GM12878 (cell line): ENCODE measurements around the gene GPN2. TPM values are rescaled to one million over a fixed set of nuclear protein-coding genes. Genes with fewer than 3 reads are reported as not detected.

ENCODE experiments used
- ATAC-seq: fragments of 200-7000 bp; cut with Tn5 transposase; 3 replicates; pipeline ENCODE4 v1.9.1; 2020; ENCODE audit warnings: mild to moderate bottlenecking, moderate library complexity
- BruUV-seq: library from RNA; stranded (reverse); fragments of 400-500 nt; replicated peaks from 2 replicates; lab custom pipeline; 2021; lab: Mats Ljungman, UMichigan
- CTCF ChIA-PET: fragments of 300-600 bp; sonication (Branson Sonifier 250); formaldehyde crosslinking; extraction: SDS; loops from one replicate; lab custom pipeline; 2021; ENCODE audit warnings: inconsistent platforms; lab: Yijun Ruan, JAX
- POLR2A ChIA-PET: fragments of 350-600 bp; formaldehyde crosslinking; extraction: SDS; loops from one replicate; lab custom pipeline; 2021; ENCODE audit warnings: inconsistent platforms; lab: Charles Lee
- RAD21 ChIA-PET: fragments of 300-600 bp; sonication (Branson Sonifier 250); formaldehyde crosslinking; loops from one replicate; lab custom pipeline; 2023; ENCODE audit warnings: antibody characterized with exemption; ENCODE audit not compliant: unreplicated experiment; lab: Charles Lee
- SMC1A ChIA-PET: fragments of 300-600 bp; sonication (Branson Sonifier 250); formaldehyde crosslinking; loops from one replicate; lab custom pipeline; 2023; ENCODE audit not compliant: unreplicated experiment, uncharacterized antibody; lab: Charles Lee
- DNase-seq: peaks from one replicate; pipeline ENCODE4 v3.0.0-alpha.2; 2011; ENCODE audit warnings: low read depth, low spot score
- FAIRE-seq: peaks from 3 replicates; lab custom pipeline; 2011; peaks lifted over from hg19 to GRCh38; lab: Jason Lieb, UNC
- H2AFZ ChIP-seq: 2 replicates; pipeline ENCODE4 v1.6.0; 2011; ENCODE audit warnings: low read depth, low read length, control low read depth; ENCODE audit not compliant: control insufficient read depth
- H3K27ac ChIP-seq: 2 replicates; pipeline ENCODE4 v1.5.1; 2011; ENCODE audit warnings: control low read depth; ENCODE audit not compliant: control insufficient read depth, insufficient read depth
- H3K27me3 ChIP-seq, 2 experiments: replicated peaks in 1 of 2; 2 replicates each; pipeline versions ENCODE4 v1.6.0 to v1.6.1; 2011; ENCODE audit warnings: low read length in 1 of 2; ENCODE audit not compliant: control insufficient read depth in 2 of 2, insufficient read depth in 2 of 2
- H3K36me3 ChIP-seq, 2 experiments: 2 replicates each; pipeline ENCODE4 v1.5.1; 2011; ENCODE audit warnings: low read length in 1 of 2; ENCODE audit not compliant: control insufficient read depth in 2 of 2, insufficient read depth in 2 of 2
- H3K4me1 ChIP-seq: 2 replicates; pipeline ENCODE4 v1.6.1; 2011; ENCODE audit warnings: mild to moderate bottlenecking, low read length, moderate library complexity, mixed read lengths; ENCODE audit not compliant: control insufficient read depth, insufficient read depth
- H3K4me2 ChIP-seq: 2 replicates; pipeline ENCODE4 v1.6.0; 2011; ENCODE audit warnings: control low read depth; ENCODE audit not compliant: control insufficient read depth, insufficient read depth
- H3K4me3 ChIP-seq: fragments of 200-600 bp; sonication (generic); 2 replicates; pipeline ENCODE4 v1.5.1; 2016
- H3K79me2 ChIP-seq: 2 replicates; pipeline ENCODE4 v1.6.0; 2011; ENCODE audit warnings: low read length; ENCODE audit not compliant: control insufficient read depth, insufficient read depth
- H3K9ac ChIP-seq: 2 replicates; pipeline ENCODE4 v1.8.0; 2011; ENCODE audit warnings: low read length, control low read depth, mixed read lengths; ENCODE audit not compliant: control insufficient read depth, insufficient read depth
- H3K9me3 ChIP-seq: replicated peaks from 3 replicates; pipeline ENCODE4 v1.5.1; 2011; ENCODE audit warnings: mild to moderate bottlenecking, low read length; ENCODE audit not compliant: control insufficient read depth, insufficient read depth
- H4K20me1 ChIP-seq: 2 replicates; pipeline ENCODE4 v1.6.0; 2011; ENCODE audit not compliant: control insufficient read depth, insufficient read depth
- CUX1 ChIP-seq: IDR thresholded peaks from 2 replicates; pipeline ENCODE4 v1.6.1; 2012; ENCODE audit warnings: improper control_type of control experiment, low read depth, low read length; ENCODE audit not compliant: insufficient replicate concordance
- HDGF ChIP-seq: fragments of 450-650 bp; IDR thresholded peaks from 2 replicates; pipeline ENCODE4 v1.6.1; 2016; ENCODE audit warnings: antibody characterized with exemption
- MLLT1 ChIP-seq: fragments of 450-650 bp; IDR thresholded peaks from 2 replicates; pipeline ENCODE4 v1.6.1; 2016; ENCODE audit warnings: mild to moderate bottlenecking
- MYC ChIP-seq: IDR thresholded peaks from 2 replicates; pipeline ENCODE4 v1.6.1; 2011; ENCODE audit warnings: mild to moderate bottlenecking, low read length, moderate library complexity, inconsistent platforms; ENCODE audit not compliant: insufficient read depth, insufficient replicate concordance, insufficient read length, severe bottlenecking
- NR2F1 ChIP-seq: fragments of 450-650 bp; conservative IDR thresholded peaks from 2 replicates; pipeline ENCODE4 v1.6.1; 2017; ENCODE audit warnings: mild to moderate bottlenecking
- POLR2AphosphoS5 ChIP-seq: IDR thresholded peaks from 2 replicates; pipeline ENCODE4 v1.6.1; 2011; ENCODE audit warnings: mild to moderate bottlenecking, low read length, inconsistent platforms
- RAD51 ChIP-seq: fragments of 450-650 bp; IDR thresholded peaks from 2 replicates; pipeline ENCODE4 v1.6.1; 2016; ENCODE audit warnings: moderate library complexity, mild to moderate bottlenecking, inconsistent platforms
- ZBTB4 ChIP-seq: fragments of 450-650 bp; formaldehyde crosslinking; IDR thresholded peaks from 2 replicates; pipeline ENCODE4 v1.4.0; 2022; ENCODE audit warnings: mild to moderate bottlenecking, moderate library complexity
- WGBS: methylation state at CpG from one replicate; pipeline ENCODE4 v1.1.6; 2016; ENCODE audit warnings: low lambda C conversion rate; ENCODE audit not compliant: insufficient replicate concordance, insufficient coverage; ENCODE audit errors: missing lambda C conversion rate; 5-methylcytosine and 5-hydroxymethylcytosine counted together
- in situ Hi-C: fragments of 300-500 bp; cut with MboI; formaldehyde crosslinking; loops from 9 replicates; pipeline ENCODE4 v1.14.3; 2018; ENCODE audit warnings: mixed read lengths
- intact Hi-C: fragments of 100-400 bp; cut with micrococcal nuclease; formaldehyde crosslinking; loops from one replicate; pipeline ENCODE4 v1.14.2; 2022; ENCODE audit not compliant: unreplicated experiment
- polyA plus RNA-seq, 11 experiments: library from polyadenylated mRNA; depleted of rRNA in 4 of 11; unstranded in 6 of 11; stranded (reverse) in 5 of 11; fragments of >200 nt; fragmentation: Nextera tagmentation in 4 of 11; fragmentation: Illumina TruSeq in 1 of 11; extraction: Ambion mirVana in 4 of 11; extraction: Trizol in 1 of 11; gene quantifications; 1 replicate in 1 of 11; 2 replicates in 10 of 11; pipeline versions ENCODE4 v1.2.1 to v1.2.3, GENCODE V29; 2011 to 2016; ENCODE audit warnings: inconsistent platforms in 2 of 11, missing spikeins in 2 of 11, low read depth in 1 of 11
- total RNA-seq, 4 experiments: library from RNA; depleted of rRNA in 3 of 4; stranded (reverse); fragments of >200 nt in 3 of 4; fragmentation: Illumina TruSeq in 1 of 4; extraction: Trizol in 1 of 4; gene quantifications; 2 replicates each; pipeline versions ENCODE4 v1.2.1 to v1.2.3, GENCODE V29; 2013 to 2021
- TF ChIP-seq, protein P1 (sequence below): IDR thresholded peaks from 2 replicates; pipeline ENCODE4 v1.6.1; 2011; ENCODE audit warnings: borderline replicate concordance, low read depth, mild to moderate bottlenecking, moderate library complexity, low read length; ENCODE audit not compliant: insufficient read depth, poor library complexity, severe bottlenecking

GPN2 gene
- total and polyA plus RNA-seq, 10 of the 15 experiments (the other 5 are each of a cell fraction or from before 2014, with no cell fraction given): 8.3 to 61.4 (median 23.3) TPM

- TF ChIP-seq MLLT1 (peak; percentile 48; the same call in 1 of the 2 replicates), HDGF (0 out of 2 replicates have a peak, but pooled peaks have one; percentile 8), ZBTB4 (CRISPR knock-in tag) (no peak), POLR2AphosphoS5 (0 out of 2 replicates have a peak, but pooled peaks have one; percentile 4)
Measured at GRCh38 chr1:26890467-26890796, 349 bp upstream of the GPN2 start (continued).

DNA sequence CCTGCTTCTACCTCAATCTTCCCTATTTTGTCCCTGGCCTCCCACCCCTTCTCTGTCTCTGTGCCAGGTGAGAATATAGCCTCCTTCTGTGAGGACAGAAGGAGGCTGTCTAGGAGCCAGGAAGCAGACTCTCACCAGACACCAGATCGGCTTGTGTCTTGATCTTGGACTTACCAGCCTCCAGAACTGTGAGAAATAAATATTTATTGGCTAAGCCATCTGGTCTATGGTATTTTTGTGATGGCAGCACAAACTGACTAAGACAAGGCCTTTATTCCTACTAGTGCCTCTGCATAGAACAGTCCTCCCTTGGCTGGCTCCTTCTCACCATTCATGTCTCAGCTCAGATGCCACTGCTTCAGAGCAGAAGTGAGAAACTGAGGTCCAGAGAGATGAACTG, 1.9 kb downstream of the GPN2 start:
- in situ Hi-C loops (no loop called here), intact Hi-C loops (no loop called here)
- ChIA-PET CTCF (interaction anchor here (0.8 to 4.8 kb wide), 13 partner anchors 10 to 349 kb away, joined by 3 to 31 read pairs (median 4); partner anchors contain the start of genes GPATCH3 and SFN), SMC1A (interaction anchor here (0.8 to 4.4 kb wide), 6 partner anchors 9 to 286 kb away, joined by 3 to 18 read pairs (median 7); partner anchors contain the start of gene GPATCH3), POLR2A (interaction anchor here (0.6 to 3.1 kb wide), 2 partner anchors 12 to 309 kb away, joined by 3 to 33 read pairs; partner anchors contain the start of gene GPATCH3), RAD21 (interaction anchor here (0.7 to 1.9 kb wide), 2 partner anchors 11 to 286 kb away, joined by 3 to 4 read pairs; no protein-coding TSS in a partner anchor)
- Histone ChIP-seq H3K79me2 (peaks cover 23% of the 10 kb centered on the region), H3K27me3 (no peaks in the 10 kb centered on the region), H2AFZ (no peak overlapping the region), H3K4me2 (no peak overlapping the region), H3K36me3 (peaks cover 8 to 14% of the 10 kb centered on the region in 2 experiments), H3K9me3 (no peaks in the 10 kb centered on the region), H3K4me1 (peaks cover 9% of the 10 kb centered on the region), H3K4me3 (peak overlapping the region; percentile 96; the same call in 1 of the 2 replicates), H3K27ac (no peak overlapping the region), H3K9ac (no peak overlapping the region), H4K20me1 (0 out of 2 replicates have a peak, but pooled peaks cover 3% of the 10 kb centered on the region)
- FAIRE-seq (no peak), ATAC-seq (no peak), DNase-seq (no peak)
- WGBS: 100% methylated on average over 1 of the region's 1 CpG
- BruUV-seq: TSS peak; percentile 64
- TF ChIP-seq NR2F1: no peak
- no peak for TF ChIP-seq RAD51
- TF ChIP-seq MYC: no peak
- TF ChIP-seq HDGF: no peak
- TF ChIP-seq, protein P1, sequence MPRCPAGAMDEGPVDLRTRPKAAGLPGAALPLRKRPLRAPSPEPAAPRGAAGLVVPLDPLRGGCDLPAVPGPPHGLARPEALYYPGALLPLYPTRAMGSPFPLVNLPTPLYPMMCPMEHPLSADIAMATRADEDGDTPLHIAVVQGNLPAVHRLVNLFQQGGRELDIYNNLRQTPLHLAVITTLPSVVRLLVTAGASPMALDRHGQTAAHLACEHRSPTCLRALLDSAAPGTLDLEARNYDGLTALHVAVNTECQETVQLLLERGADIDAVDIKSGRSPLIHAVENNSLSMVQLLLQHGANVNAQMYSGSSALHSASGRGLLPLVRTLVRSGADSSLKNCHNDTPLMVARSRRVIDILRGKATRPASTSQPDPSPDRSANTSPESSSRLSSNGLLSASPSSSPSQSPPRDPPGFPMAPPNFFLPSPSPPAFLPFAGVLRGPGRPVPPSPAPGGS: no peak
- no peak for TF ChIP-seq CUX1
